Measurements from ENCODE around the gene RNU6-8. TPM values are rescaled to one million over a fixed set of nuclear protein-coding genes. Genes with fewer than 3 reads are reported as not detected.

RNU6-8 gene
- total and polyA plus RNA-seq, 4 donors = not detected

GRCh38 chr14:32233260-32233659 lies 30.2 kb upstream of the RNU6-8 start:
- DNase-seq (no peak), ATAC-seq (ENCODE audit: low FRiP score) (no peak)
- 80 to 83% methylated on average over 1 of the region's 1 CpG for WGBS, 2 donors
- peaks cover 0 to 4% of the 10 kb centered on the region in 2 donors for H3K4me1 ChIP-seq (ENCODE audit: control insufficient read depth in 1 of 2, insufficient read depth in 2 of 2, low read length in 2 of 2)
- H3K27ac ChIP-seq (ENCODE audit: low read depth in 1 of 2, low read length in 2 of 2) = no peak overlapping the region
- H3K27me3 ChIP-seq (ENCODE audit: control insufficient read depth in 1 of 2, insufficient read depth in 2 of 2, low read length in 1 of 2) = no peaks in the 10 kb centered on the region
- intact Hi-C loops (cut with DNase I) = no loop called here
- H3K36me3 ChIP-seq (ENCODE audit: control insufficient read depth in 1 of 2, insufficient read depth in 2 of 2, low read length in 1 of 2) = no peaks in the 10 kb centered on the region
- no peak overlapping the region for H3K4me3 ChIP-seq (ENCODE audit: low read length in 2 of 2)
- H3K9me3 ChIP-seq (ENCODE audit: control insufficient read depth, low read length) = no peaks in the 10 kb centered on the region

GRCh38 chr14:32232481-32232880 lies 29.4 kb upstream of the RNU6-8 start:
- ATAC-seq (ENCODE audit: low FRiP score) (no peak), DNase-seq (no peak)
- Histone ChIP-seq H3K9me3 (ENCODE audit: control insufficient read depth, low read length) (no peaks in the 10 kb centered on the region), H3K27ac (ENCODE audit: low read depth in 1 of 2, low read length in 2 of 2) (no peak overlapping the region), H3K4me1 (ENCODE audit: control insufficient read depth in 1 of 2, insufficient read depth in 2 of 2, low read length in 2 of 2) (peaks cover 0 to 4% of the 10 kb centered on the region in 2 donors), H3K36me3 (ENCODE audit: control insufficient read depth in 1 of 2, insufficient read depth in 2 of 2, low read length in 1 of 2) (no peaks in the 10 kb centered on the region), H3K4me3 (ENCODE audit: low read length in 2 of 2) (no peak overlapping the region), H3K27me3 (ENCODE audit: control insufficient read depth in 1 of 2, insufficient read depth in 2 of 2, low read length in 1 of 2) (no peaks in the 10 kb centered on the region)
- 95 to 98% methylated on average over 1 of the region's 1 CpG for WGBS, 2 donors
- intact Hi-C loops (cut with DNase I) = no loop called here

GRCh38 chr14:32230695-32231280 lies 27.7 kb upstream of the RNU6-8 start:
- DNase-seq = no peak
- H3K27ac ChIP-seq (ENCODE audit: low read depth in 1 of 2, low read length in 2 of 2) = peak overlapping the region in 1 of 2 donors; percentile 33
- H3K9me3 ChIP-seq (ENCODE audit: control insufficient read depth, low read length) = no peaks in the 10 kb centered on the region
- no peak overlapping the region for H3K4me3 ChIP-seq (ENCODE audit: low read length in 2 of 2)
- ATAC-seq (ENCODE audit: low FRiP score) = no peak
- WGBS, 2 donors = 49 to 76% methylated on average over 2 of the region's 2 CpGs
- H3K36me3 ChIP-seq (ENCODE audit: control insufficient read depth in 1 of 2, insufficient read depth in 2 of 2, low read length in 1 of 2) = no peaks in the 10 kb centered on the region
- H3K4me1 ChIP-seq (ENCODE audit: control insufficient read depth in 1 of 2, insufficient read depth in 2 of 2, low read length in 2 of 2) = peaks cover 0 to 4% of the 10 kb centered on the region in 2 donors
- no peaks in the 10 kb centered on the region for H3K27me3 ChIP-seq (ENCODE audit: control insufficient read depth in 1 of 2, insufficient read depth in 2 of 2, low read length in 1 of 2)
- intact Hi-C loops (cut with DNase I) = no loop called here

- peak overlapping the region in 1 of 2 donors; percentile 33 for H3K27ac ChIP-seq (ENCODE audit: low read depth in 1 of 2, low read length in 2 of 2)
- H3K4me1 ChIP-seq (ENCODE audit: control insufficient read depth in 1 of 2, insufficient read depth in 2 of 2, low read length in 2 of 2) = peaks cover 0 to 4% of the 10 kb centered on the region in 2 donors
- intact Hi-C loops (cut with DNase I) = no loop called here
- ATAC-seq (ENCODE audit: low FRiP score) (no peak), DNase-seq (no peak)
- no peaks in the 10 kb centered on the region for H3K27me3 ChIP-seq (ENCODE audit: control insufficient read depth in 1 of 2, insufficient read depth in 2 of 2, low read length in 1 of 2)
- WGBS, 2 donors = 1 to 6% methylated on average over 3 of the region's 3 CpGs
- H3K36me3 ChIP-seq (ENCODE audit: control insufficient read depth in 1 of 2, insufficient read depth in 2 of 2, low read length in 1 of 2) = no peaks in the 10 kb centered on the region
- H3K9me3 ChIP-seq (ENCODE audit: control insufficient read depth, low read length) = no peaks in the 10 kb centered on the region
- H3K4me3 ChIP-seq (ENCODE audit: low read length in 2 of 2) = no peak overlapping the region
Observed at GRCh38 chr14:32230181-32230580, 27.1 kb upstream of the RNU6-8 start.

DNA sequence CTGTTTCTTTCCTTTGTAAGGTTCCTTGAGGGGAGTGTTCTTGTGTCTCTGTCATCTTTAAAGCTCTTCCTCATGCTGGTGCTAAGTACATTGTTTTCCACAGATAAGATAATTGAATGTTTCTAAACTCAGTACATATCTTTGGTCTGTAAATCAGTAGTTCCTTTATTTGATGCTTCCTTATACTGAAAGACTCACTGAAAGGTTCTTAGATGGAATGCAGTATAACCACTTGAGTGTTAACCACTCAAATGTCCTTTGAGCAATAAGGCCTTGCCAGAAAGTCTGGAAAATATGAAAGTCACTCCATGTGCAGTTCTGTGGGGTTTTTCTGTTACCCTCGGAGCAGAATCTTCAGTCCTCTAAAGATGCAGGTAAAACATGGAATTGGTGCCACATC lies 23.0 kb upstream of the RNU6-8 start:
- Histone ChIP-seq H3K4me1 (ENCODE audit: control insufficient read depth in 1 of 2, insufficient read depth in 2 of 2, low read length in 2 of 2) (peaks cover 5 to 8% of the 10 kb centered on the region in 2 donors), H3K36me3 (ENCODE audit: control insufficient read depth in 1 of 2, insufficient read depth in 2 of 2, low read length in 1 of 2) (no peaks in the 10 kb centered on the region), H3K4me3 (ENCODE audit: low read length in 2 of 2) (no peak overlapping the region), H3K27me3 (ENCODE audit: control insufficient read depth in 1 of 2, insufficient read depth in 2 of 2, low read length in 1 of 2) (no peaks in the 10 kb centered on the region), H3K9me3 (ENCODE audit: control insufficient read depth, low read length) (no peaks in the 10 kb centered on the region), H3K27ac (ENCODE audit: low read depth in 1 of 2, low read length in 2 of 2) (no peak overlapping the region)
- intact Hi-C loops (cut with DNase I) = no loop called here
- ATAC-seq (ENCODE audit: low FRiP score) (no peak), DNase-seq (no peak)
- 86 to 95% methylated on average over 1 of the region's 1 CpG for WGBS, 2 donors

- no peak overlapping the region for H3K4me3 ChIP-seq (ENCODE audit: low read length in 2 of 2)
- WGBS, 2 donors = 34 to 47% methylated on average over 1 of the region's 1 CpG
- H3K36me3 ChIP-seq (ENCODE audit: control insufficient read depth in 1 of 2, insufficient read depth in 2 of 2, low read length in 1 of 2) = no peaks in the 10 kb centered on the region
- no peak for ATAC-seq (ENCODE audit: low FRiP score)
- no peaks in the 10 kb centered on the region for H3K27me3 ChIP-seq (ENCODE audit: control insufficient read depth in 1 of 2, insufficient read depth in 2 of 2, low read length in 1 of 2)
- no peak overlapping the region for H3K27ac ChIP-seq (ENCODE audit: low read depth in 1 of 2, low read length in 2 of 2)
- DNase-seq = no peak
- intact Hi-C loops (cut with DNase I) = no loop called here
- peaks cover 5% of the 10 kb centered on the region in 2 donors for H3K4me1 ChIP-seq (ENCODE audit: control insufficient read depth in 1 of 2, insufficient read depth in 2 of 2, low read length in 2 of 2)
- no peaks in the 10 kb centered on the region for H3K9me3 ChIP-seq (ENCODE audit: control insufficient read depth, low read length)
Observed at GRCh38 chr14:32225378-32225920, 22.4 kb upstream of the RNU6-8 start.

DNA sequence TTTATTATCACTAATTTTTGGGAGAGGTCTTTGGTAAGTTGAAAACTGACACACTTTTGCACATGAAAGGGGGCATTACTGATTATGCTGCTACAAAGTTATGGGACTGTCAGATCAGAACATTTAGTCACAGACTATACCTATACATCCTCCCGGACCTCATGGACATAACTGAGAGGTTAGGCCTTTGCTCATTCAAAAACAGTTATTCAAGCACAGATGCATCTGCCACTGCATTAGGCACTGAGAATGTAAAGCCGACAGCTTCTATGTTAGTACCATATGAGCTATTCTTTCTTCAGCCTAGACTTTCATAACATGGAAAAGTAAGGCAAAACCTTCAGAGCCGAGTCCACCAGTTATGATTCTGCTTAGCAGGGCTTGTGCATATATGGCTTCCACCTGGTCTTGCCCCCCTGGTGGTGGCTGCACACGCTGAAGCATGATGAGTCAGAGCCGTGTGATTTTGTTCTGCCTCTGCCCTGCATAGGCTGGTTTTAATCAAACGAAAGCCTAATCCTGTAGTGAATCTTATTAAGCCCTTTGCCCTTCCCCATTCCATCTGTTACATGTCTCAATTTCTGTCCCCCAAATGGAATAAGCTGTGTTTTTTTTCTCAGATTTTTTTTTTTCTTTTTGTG lies 21.8 kb upstream of the RNU6-8 start:
- 26 to 30% methylated on average over 6 of the region's 6 CpGs for WGBS, 2 donors
- DNase-seq = peak in 1 of 2 donors; percentile 52
- H3K36me3 ChIP-seq (ENCODE audit: control insufficient read depth in 1 of 2, insufficient read depth in 2 of 2, low read length in 1 of 2) = no peaks in the 10 kb centered on the region
- H3K4me3 ChIP-seq (ENCODE audit: low read length in 2 of 2) = no peak overlapping the region
- H3K4me1 ChIP-seq (ENCODE audit: control insufficient read depth in 1 of 2, insufficient read depth in 2 of 2, low read length in 2 of 2) = peaks cover 4 to 5% of the 10 kb centered on the region in 2 donors
- peak; percentile 41 for ATAC-seq (ENCODE audit: low FRiP score)
- no peaks in the 10 kb centered on the region for H3K9me3 ChIP-seq (ENCODE audit: control insufficient read depth, low read length)
- H3K27me3 ChIP-seq (ENCODE audit: control insufficient read depth in 1 of 2, insufficient read depth in 2 of 2, low read length in 1 of 2) = no peaks in the 10 kb centered on the region
- intact Hi-C loops (cut with DNase I) = no loop called here
- H3K27ac ChIP-seq (ENCODE audit: low read depth in 1 of 2, low read length in 2 of 2) = no peak overlapping the region

- Histone ChIP-seq H3K9me3 (ENCODE audit: control insufficient read depth, low read length) (no peaks in the 10 kb centered on the region), H3K4me1 (ENCODE audit: control insufficient read depth in 1 of 2, insufficient read depth in 2 of 2, low read length in 2 of 2) (no peaks in the 10 kb centered on the region), H3K36me3 (ENCODE audit: control insufficient read depth in 1 of 2, insufficient read depth in 2 of 2, low read length in 1 of 2) (no peaks in the 10 kb centered on the region), H3K27ac (ENCODE audit: low read depth in 1 of 2, low read length in 2 of 2) (no peak overlapping the region), H3K27me3 (ENCODE audit: control insufficient read depth in 1 of 2, insufficient read depth in 2 of 2, low read length in 1 of 2) (no peaks in the 10 kb centered on the region), H3K4me3 (ENCODE audit: low read length in 2 of 2) (no peak overlapping the region)
- no peak for DNase-seq
- WGBS, 2 donors = 41 to 43% methylated on average over 5 of the region's 5 CpGs
- no peak for ATAC-seq (ENCODE audit: low FRiP score)
- intact Hi-C loops (cut with DNase I) = no loop called here
Observed at GRCh38 chr14:32217301-32217700, 14.2 kb upstream of the RNU6-8 start.

GRCh38 chr14:32212833-32213232 lies 9.8 kb upstream of the RNU6-8 start:
- Histone ChIP-seq H3K36me3 (ENCODE audit: control insufficient read depth in 1 of 2, insufficient read depth in 2 of 2, low read length in 1 of 2) (no peaks in the 10 kb centered on the region), H3K4me3 (ENCODE audit: low read length in 2 of 2) (no peak overlapping the region), H3K27me3 (ENCODE audit: control insufficient read depth in 1 of 2, insufficient read depth in 2 of 2, low read length in 1 of 2) (no peaks in the 10 kb centered on the region), H3K27ac (ENCODE audit: low read depth in 1 of 2, low read length in 2 of 2) (no peak overlapping the region), H3K9me3 (ENCODE audit: control insufficient read depth, low read length) (no peaks in the 10 kb centered on the region), H3K4me1 (ENCODE audit: control insufficient read depth in 1 of 2, insufficient read depth in 2 of 2, low read length in 2 of 2) (no peaks in the 10 kb centered on the region)
- DNase-seq (no peak), ATAC-seq (ENCODE audit: low FRiP score) (no peak)
- intact Hi-C loops (cut with DNase I) = no loop called here

All from aorta (tissue), 5 donors.